Suprapubic skin (tissue), 4 donors: ENCODE data around the gene OR51G2. TPM values are rescaled to one million over a fixed set of nuclear protein-coding genes. Genes with fewer than 3 reads are reported as not detected.

ENCODE experiments used
- DNase-seq, 2 donors: peaks; one replicate each; pipeline ENCODE4 v3.0.0-alpha.2; 2019; ENCODE audit warnings: low spot score in 2 of 2
- H3K27ac ChIP-seq: fragments of 200-600 bp; sonication (generic); one replicate; pipeline ENCODE4 v1.5.1; 2019
- H3K27me3 ChIP-seq: fragments of 200-600 bp; sonication (generic); one replicate; pipeline ENCODE4 v1.5.1; 2019
- H3K36me3 ChIP-seq: fragments of 200-600 bp; sonication (generic); one replicate; pipeline ENCODE4 v1.5.1; 2019
- H3K4me1 ChIP-seq: fragments of 200-600 bp; sonication (generic); one replicate; pipeline ENCODE4 v1.5.1; 2019
- H3K4me3 ChIP-seq: fragments of 200-600 bp; sonication (generic); one replicate; pipeline ENCODE4 v1.5.1; 2019; ENCODE audit warnings: mild to moderate bottlenecking
- H3K9me3 ChIP-seq: fragments of 200-600 bp; sonication (generic); one replicate; pipeline ENCODE4 v1.5.1; 2019
- EP300 ChIP-seq: sonication (generic); formaldehyde crosslinking; IDR thresholded peaks from one replicate; pipeline ENCODE4 v1.6.1; 2017; ENCODE audit warnings: antibody characterized with exemption
- POLR2A ChIP-seq, 2 donors: fragments of 450-650 bp; IDR thresholded peaks; one replicate each; pipeline ENCODE4 v1.6.1; 2017; ENCODE audit warnings: antibody characterized with exemption in 2 of 2, mild to moderate bottlenecking in 2 of 2, moderate library complexity in 2 of 2
- POLR2AphosphoS5 ChIP-seq, 3 donors: sonication (generic); formaldehyde crosslinking; IDR thresholded peaks; one replicate each; pipeline ENCODE4 v1.6.1; 2017; ENCODE audit warnings: antibody characterized with exemption in 3 of 3
- WGBS: methylation state at CpG from one replicate; pipeline ENCODE4 v1.1.5; 2018; 5-methylcytosine and 5-hydroxymethylcytosine counted together
- total RNA-seq, 4 donors: library from RNA; depleted of rRNA; stranded (reverse); fragments of >200 nt; gene quantifications; one replicate each; pipeline ENCODE4 v1.1.0, GENCODE V29; 2016
- TF ChIP-seq, protein P1 (sequence below), 2 donors: fragments of 200-600 bp in 1 of 2; fragments of 450-650 bp in 1 of 2; sonication (generic) in 1 of 2; IDR thresholded peaks; one replicate each; pipeline ENCODE4 v1.5.1; 2016 to 2019; ENCODE audit warnings: antibody characterized with exemption in 2 of 2, mild to moderate bottlenecking in 1 of 2, moderate library complexity in 1 of 2

Gene OR51G2
- total RNA-seq, 4 donors from 2014 or later = not detected

DNA sequence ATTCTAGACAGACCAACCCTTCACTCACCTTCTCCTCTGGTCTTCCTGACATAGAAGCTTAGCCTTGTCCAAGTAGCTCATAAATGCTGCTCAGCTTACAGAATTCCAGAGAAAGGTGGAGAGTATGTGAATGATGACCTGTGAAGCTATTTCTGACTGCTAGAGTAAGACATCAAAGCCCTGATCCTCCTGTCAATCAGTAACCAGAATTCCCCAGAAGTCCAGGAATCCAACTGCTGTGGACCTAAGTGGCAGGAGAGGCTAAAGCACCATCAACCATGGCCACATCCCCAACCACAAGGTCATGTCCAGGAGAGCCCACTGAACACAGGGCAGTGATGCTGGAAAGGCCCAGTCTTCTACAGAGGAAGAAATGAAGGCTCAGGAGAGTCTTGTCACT lies 2.6 kb downstream of the OR51G2 start:
- no peaks in the 10 kb centered on the region for H3K4me1 ChIP-seq
- H3K27me3 ChIP-seq = no peaks in the 10 kb centered on the region
- no peak for DNase-seq
- no peak overlapping the region for H3K27ac ChIP-seq
- H3K9me3 ChIP-seq = no peaks in the 10 kb centered on the region
- H3K4me3 ChIP-seq = no peak overlapping the region
- TF ChIP-seq, protein P1, sequence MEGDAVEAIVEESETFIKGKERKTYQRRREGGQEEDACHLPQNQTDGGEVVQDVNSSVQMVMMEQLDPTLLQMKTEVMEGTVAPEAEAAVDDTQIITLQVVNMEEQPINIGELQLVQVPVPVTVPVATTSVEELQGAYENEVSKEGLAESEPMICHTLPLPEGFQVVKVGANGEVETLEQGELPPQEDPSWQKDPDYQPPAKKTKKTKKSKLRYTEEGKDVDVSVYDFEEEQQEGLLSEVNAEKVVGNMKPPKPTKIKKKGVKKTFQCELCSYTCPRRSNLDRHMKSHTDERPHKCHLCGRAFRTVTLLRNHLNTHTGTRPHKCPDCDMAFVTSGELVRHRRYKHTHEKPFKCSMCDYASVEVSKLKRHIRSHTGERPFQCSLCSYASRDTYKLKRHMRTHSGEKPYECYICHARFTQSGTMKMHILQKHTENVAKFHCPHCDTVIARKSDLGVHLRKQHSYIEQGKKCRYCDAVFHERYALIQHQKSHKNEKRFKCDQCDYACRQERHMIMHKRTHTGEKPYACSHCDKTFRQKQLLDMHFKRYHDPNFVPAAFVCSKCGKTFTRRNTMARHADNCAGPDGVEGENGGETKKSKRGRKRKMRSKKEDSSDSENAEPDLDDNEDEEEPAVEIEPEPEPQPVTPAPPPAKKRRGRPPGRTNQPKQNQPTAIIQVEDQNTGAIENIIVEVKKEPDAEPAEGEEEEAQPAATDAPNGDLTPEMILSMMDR (IDR thresholded peaks at IDR 0.05) = no peak
- TF ChIP-seq EP300 (no peak), POLR2AphosphoS5 (IDR thresholded peaks at IDR 0.05) (no peak), POLR2A (IDR thresholded peaks at IDR 0.05) (no peak)
- H3K36me3 ChIP-seq = no peaks in the 10 kb centered on the region

DNA sequence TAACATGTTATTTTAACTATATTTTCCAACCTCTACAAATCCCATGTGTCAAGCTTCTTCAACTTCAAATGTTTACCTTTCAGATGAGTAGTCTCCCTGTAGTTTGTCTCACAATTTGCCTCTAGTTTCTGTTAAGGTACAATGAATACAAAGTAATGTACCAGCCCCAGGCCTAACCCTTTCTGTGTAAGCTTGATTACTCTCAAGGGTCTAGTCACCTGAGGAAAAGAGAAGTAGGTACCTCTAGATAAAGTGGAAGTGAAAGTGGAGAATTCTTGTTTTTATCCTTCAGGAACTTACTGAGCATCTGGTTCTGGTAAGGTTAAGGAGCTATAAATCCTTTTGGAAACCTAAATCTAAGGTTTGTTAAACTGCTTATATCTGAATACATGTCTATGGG lies 15.7 kb downstream of the OR51G2 start, which contains the start of gene OR51A7:
Gene OR51A7, plus strand, starts transcription at position 300 of the 400 bp plus-strand sequence. CDS start 3,587 bp downstream, outside the sequence.
- no peaks in the 10 kb centered on the region for H3K27me3 ChIP-seq
- no peak for DNase-seq
- no peak within 1 kb of the TSS for H3K4me3 ChIP-seq
- no peak for TF ChIP-seq POLR2AphosphoS5 (IDR thresholded peaks at IDR 0.05)
- TF ChIP-seq POLR2A (IDR thresholded peaks at IDR 0.05) = no peak
- TF ChIP-seq EP300 = no peak
- TF ChIP-seq, protein P1 (IDR thresholded peaks at IDR 0.05) = no peak
- H3K9me3 ChIP-seq = no peaks in the 10 kb centered on the region
- H3K27ac ChIP-seq = no peak within 1 kb of the TSS
- H3K36me3 ChIP-seq = no peaks in the 10 kb centered on the region
- no peaks in the 10 kb centered on the region for H3K4me1 ChIP-seq

DNA sequence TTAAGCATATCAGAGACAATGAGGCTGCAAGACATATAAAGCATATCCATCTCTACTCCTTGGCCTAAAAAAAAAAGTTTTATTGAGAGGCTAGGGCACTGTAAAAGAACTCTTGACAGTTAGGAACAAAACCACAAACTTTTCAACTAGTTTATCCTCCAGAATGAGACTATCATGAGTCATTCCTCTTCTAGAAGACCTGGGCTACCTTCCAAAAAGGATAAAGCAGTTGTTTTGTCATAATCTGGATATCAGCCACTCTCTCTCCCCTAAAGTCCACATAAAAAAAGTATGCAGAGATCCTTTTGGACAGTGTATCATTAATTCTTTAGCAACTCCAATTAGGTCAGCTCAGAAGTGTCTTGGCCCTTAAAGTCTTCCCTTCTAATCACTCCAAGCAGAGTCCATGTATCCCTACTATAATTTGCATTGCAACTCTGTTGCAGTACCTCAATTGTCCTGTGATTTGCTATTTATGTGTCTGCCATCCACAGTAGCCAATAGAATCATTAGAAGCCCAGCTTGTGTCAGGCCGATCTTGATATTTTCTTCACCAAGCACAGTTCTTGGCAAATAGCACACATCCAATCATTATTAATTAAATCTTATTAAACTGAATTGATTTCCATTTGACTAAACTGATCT lies 27.0 kb downstream of the OR51G2 start:
- no peak for TF ChIP-seq EP300
- TF ChIP-seq, protein P1 (IDR thresholded peaks at IDR 0.05) = no peak
- no peak for TF ChIP-seq POLR2A (IDR thresholded peaks at IDR 0.05)
- TF ChIP-seq POLR2AphosphoS5 (IDR thresholded peaks at IDR 0.05) = no peak
- Histone ChIP-seq H3K27ac (no peak overlapping the region), H3K36me3 (no peaks in the 10 kb centered on the region), H3K4me1 (no peaks in the 10 kb centered on the region), H3K4me3 (no peak overlapping the region), H3K9me3 (peaks cover 2% of the 10 kb centered on the region), H3K27me3 (no peaks in the 10 kb centered on the region)
- WGBS = 83% methylated on average over 1 of the region's 1 CpG
- no peak for DNase-seq

DNA sequence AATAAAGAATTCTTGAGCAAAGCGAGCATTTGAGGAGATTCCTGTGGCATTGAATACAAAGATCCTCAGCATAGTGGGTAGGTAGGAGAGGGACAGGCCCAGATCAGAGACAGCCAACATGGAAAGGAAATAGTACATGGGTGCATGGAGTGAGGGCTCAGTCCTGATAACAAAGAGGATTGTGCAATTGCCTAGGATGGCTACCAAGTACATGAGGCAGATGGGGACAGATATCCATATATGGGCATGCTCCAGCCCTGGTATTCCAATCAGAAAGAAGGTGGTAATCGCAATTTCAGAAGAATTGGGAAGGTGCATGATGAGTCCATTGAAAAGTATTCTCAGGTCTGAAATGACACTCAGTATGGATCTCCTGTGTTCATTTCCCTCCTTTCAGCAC lies 28.9 kb downstream of the OR51G2 start:
- no peak for DNase-seq
- Histone ChIP-seq H3K4me1 (no peaks in the 10 kb centered on the region), H3K27ac (no peak overlapping the region), H3K27me3 (no peaks in the 10 kb centered on the region), H3K36me3 (no peaks in the 10 kb centered on the region), H3K9me3 (no peaks in the 10 kb centered on the region), H3K4me3 (no peak overlapping the region)
- WGBS = 86% methylated on average over 2 of the region's 2 CpGs
- no peak for TF ChIP-seq POLR2AphosphoS5 (IDR thresholded peaks at IDR 0.05)
- no peak for TF ChIP-seq EP300
- TF ChIP-seq, protein P1 (IDR thresholded peaks at IDR 0.05) = no peak
- TF ChIP-seq POLR2A (IDR thresholded peaks at IDR 0.05) = no peak

DNA sequence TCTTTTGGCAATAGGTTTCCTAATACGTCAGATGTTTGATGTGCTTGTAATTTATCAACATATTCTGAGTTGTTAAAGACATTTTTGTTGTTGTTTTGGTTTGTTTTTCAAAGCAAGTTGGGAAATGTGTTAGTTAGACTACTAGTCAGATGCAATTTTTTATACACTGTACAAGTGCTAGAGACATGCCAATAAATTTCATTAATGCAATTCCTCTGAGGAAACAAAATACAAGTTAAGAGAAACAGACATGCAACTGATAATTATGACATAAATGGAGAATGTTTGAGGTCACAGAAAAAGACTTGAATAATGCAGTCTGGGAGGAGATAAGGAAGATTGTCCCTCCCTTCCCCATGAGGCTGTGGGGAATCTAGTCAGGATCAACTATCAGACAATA lies 31.6 kb downstream of the OR51G2 start:
- DNase-seq = no peak
- TF ChIP-seq EP300 = no peak
- no peak for TF ChIP-seq POLR2A (IDR thresholded peaks at IDR 0.05)
- no peak for TF ChIP-seq POLR2AphosphoS5 (IDR thresholded peaks at IDR 0.05)
- TF ChIP-seq, protein P1 (IDR thresholded peaks at IDR 0.05) = no peak
- WGBS = 0% methylated on average over 1 of the region's 1 CpG

More for the DNA sequence above, 31.6 kb downstream of the OR51G2 start:
- Histone ChIP-seq H3K4me3 (no peak overlapping the region), H3K36me3 (no peaks in the 10 kb centered on the region), H3K9me3 (no peaks in the 10 kb centered on the region), H3K4me1 (no peaks in the 10 kb centered on the region), H3K27ac (no peak overlapping the region), H3K27me3 (no peaks in the 10 kb centered on the region)
